HCT116 (cell line): Measurements from ENCODE around the gene ZMYND10. TPM values are rescaled to one million over a fixed set of nuclear protein-coding genes. Genes with fewer than 3 reads are reported as not detected.

ENCODE experiments used
- ATAC-seq: fragments of 200-7000 bp; cut with Tn5 transposase; 2 replicates; pipeline ENCODE4 v1.9.1; 2020; ENCODE audit warnings: mild to moderate bottlenecking, moderate library complexity
- BruUV-seq: library from RNA; stranded (reverse); fragments of 400-500 nt; replicated peaks from 2 replicates; lab custom pipeline; 2021; lab: Mats Ljungman, UMichigan
- CTCF ChIA-PET: fragments of 300-600 bp; sonication (Branson Sonifier 250); formaldehyde crosslinking; loops from one replicate; lab custom pipeline; 2021; ENCODE audit warnings: antibody characterized with exemption; lab: Charles Lee
- POLR2A ChIA-PET: fragments of 300-600, 350-600 bp; sonication (Branson Sonifier 250); formaldehyde crosslinking; loops from one replicate; lab custom pipeline; 2021; ENCODE audit warnings: antibody characterized with exemption; lab: Charles Lee
- RAD21 ChIA-PET, 2 experiments: fragments of 300-600 bp; sonication (Branson Sonifier 250); formaldehyde crosslinking; loops; one replicate each; lab custom pipeline; 2023; ENCODE audit warnings: low total read pairs in 2 of 2; ENCODE audit not compliant: uncharacterized antibody in 2 of 2, unreplicated experiment in 2 of 2, low non-redundant PET in 1 of 2; lab: Charles Lee
- DNase-seq: peaks from one replicate; pipeline ENCODE4 v3.0.0-alpha.2; 2010; ENCODE audit warnings: low read depth, low spot score
- H2AFZ ChIP-seq: fragments of 200-600 bp; shearing (Covaris generic), sonication (generic); 2 replicates; pipeline ENCODE4 v1.6.1; 2017; ENCODE audit warnings: low read depth, mixed run types, mixed read lengths, antibody characterized with exemption, low read length; ENCODE audit not compliant: poor library complexity, severe bottlenecking
- H3K27ac ChIP-seq: 2 replicates; pipeline ENCODE4 v1.5.1; 2012; ENCODE audit warnings: low read depth, low read length
- H3K27me3 ChIP-seq: fragments of 200-600 bp; sonication (generic); 2 replicates; pipeline ENCODE4 v1.6.1; 2016; ENCODE audit warnings: mixed run types, low read length, mixed read lengths; ENCODE audit not compliant: insufficient read depth
- H3K36me3 ChIP-seq, 2 experiments: fragments of 200-500 bp in 1 of 2; fragments of 200-600 bp in 1 of 2; sonication (Bioruptor generic) in 1 of 2; sonication (generic) in 1 of 2; 2 replicates each; pipeline versions ENCODE4 v1.5.1 to v1.6.1; 2014 to 2016; ENCODE audit warnings: low read length in 2 of 2, inconsistent platforms in 1 of 2, mixed read lengths in 1 of 2, mixed run types in 1 of 2; ENCODE audit not compliant: insufficient read depth in 2 of 2, control insufficient read depth in 1 of 2
- H3K4me1 ChIP-seq, 2 experiments: fragments of 200-600 bp in 1 of 2; sonication (generic) in 1 of 2; 2 replicates each; pipeline versions ENCODE4 v1.5.1 to v1.6.1; 2012 to 2017; ENCODE audit warnings: low read length in 2 of 2, inconsistent platforms in 1 of 2, mild to moderate bottlenecking in 1 of 2, mixed read lengths in 1 of 2, mixed run types in 1 of 2, moderate library complexity in 1 of 2; ENCODE audit not compliant: insufficient read depth in 2 of 2, control insufficient read depth in 1 of 2
- H3K4me2 ChIP-seq: fragments of 200-600 bp; sonication (generic); 2 replicates; pipeline ENCODE4 v1.6.1; 2017; ENCODE audit warnings: mixed run types, low read length, mixed read lengths
- H3K4me3 ChIP-seq, 2 experiments: fragments of 200-600 bp in 1 of 2; sonication (generic) in 1 of 2; replicated peaks in 1 of 2; 2 replicates each; pipeline ENCODE4 v1.5.1; 2011 to 2016; ENCODE audit warnings: low read length in 2 of 2, control low read depth in 1 of 2, low read depth in 1 of 2, mild to moderate bottlenecking in 1 of 2, mixed read lengths in 1 of 2, mixed run types in 1 of 2
- H3K79me2 ChIP-seq: fragments of 200-600 bp; sonication (generic); 2 replicates; pipeline ENCODE4 v1.6.1; 2017; ENCODE audit warnings: mild to moderate bottlenecking, mixed run types, low read length, moderate library complexity, mixed read lengths; ENCODE audit not compliant: insufficient read depth
- H3K9ac ChIP-seq: fragments of 200-600 bp; sonication (generic); 2 replicates; pipeline ENCODE4 v1.6.1; 2016; ENCODE audit warnings: low read length, mixed read lengths
- H3K9me2 ChIP-seq: fragments of 200-600 bp; sonication (generic), shearing (Covaris generic); 2 replicates; pipeline ENCODE4 v1.6.1; 2017; ENCODE audit warnings: mixed run types, mild to moderate bottlenecking, moderate library complexity; ENCODE audit not compliant: insufficient read depth
- H3K9me3 ChIP-seq, 2 experiments: fragments of 200-500 bp in 1 of 2; fragments of 200-600 bp in 1 of 2; sonication (Bioruptor generic) in 1 of 2; sonication (generic) in 1 of 2; 2 replicates each; pipeline ENCODE4 v1.6.1; 2014 to 2017; ENCODE audit warnings: low read length in 2 of 2, mixed read lengths in 2 of 2, inconsistent platforms in 1 of 2, low read depth in 1 of 2, mild to moderate bottlenecking in 1 of 2, mixed run types in 1 of 2, moderate library complexity in 1 of 2; ENCODE audit not compliant: control insufficient read depth in 1 of 2, insufficient read depth in 1 of 2
- H4K20me1 ChIP-seq: fragments of 200-600 bp; sonication (generic), shearing (Covaris generic); 2 replicates; pipeline ENCODE4 v1.6.1; 2017; ENCODE audit warnings: mixed run types, mild to moderate bottlenecking, moderate library complexity; ENCODE audit not compliant: insufficient read depth
- EGR1 ChIP-seq: IDR thresholded peaks from 2 replicates; pipeline ENCODE4 v1.6.1; 2012; ENCODE audit warnings: low read depth
- EZH2 ChIP-seq: fragments of 200-600 bp; sonication (generic); IDR thresholded peaks from 2 replicates; pipeline ENCODE4 v1.6.1; 2017; ENCODE audit warnings: antibody characterized with exemption, mixed run types
- EZH2phosphoT487 ChIP-seq: fragments of 200-600 bp; IDR thresholded peaks from 2 replicates; pipeline ENCODE4 v1.6.1; 2018; ENCODE audit warnings: antibody characterized with exemption, borderline replicate concordance
- POLR2AphosphoS5 ChIP-seq: IDR thresholded peaks from 2 replicates; pipeline ENCODE4 v1.6.1; 2011; ENCODE audit warnings: mild to moderate bottlenecking, low read depth, low read length, moderate library complexity
- RAD21 ChIP-seq: IDR thresholded peaks from 2 replicates; pipeline ENCODE4 v1.6.1; 2012; ENCODE audit warnings: low read depth, mild to moderate bottlenecking
- REST ChIP-seq: IDR thresholded peaks from 2 replicates; pipeline ENCODE4 v1.6.1; 2012; ENCODE audit warnings: low read depth
- SIN3A ChIP-seq: IDR thresholded peaks from 2 replicates; pipeline ENCODE4 v1.6.1; 2012; ENCODE audit warnings: low read depth
- SRF ChIP-seq: IDR thresholded peaks from 2 replicates; pipeline ENCODE4 v1.6.1; 2012; ENCODE audit warnings: low read depth
- TCF7L2 ChIP-seq: IDR thresholded peaks from 2 replicates; pipeline ENCODE4 v1.7.0; 2011; ENCODE audit warnings: borderline replicate concordance, inconsistent platforms; ENCODE audit not compliant: insufficient read depth, insufficient read length; ENCODE audit errors: extremely low read depth
- intact Hi-C: fragments of 100-400 bp; cut with micrococcal nuclease; formaldehyde crosslinking; loops from 2 replicates; pipeline ENCODE4 v1.10.0; 2022
- total RNA-seq: library from RNA; stranded (reverse); gene quantifications from one replicate; pipeline ENCODE4 v1.2.1, GENCODE V29; 2021; ENCODE audit not compliant: unreplicated experiment
- TF ChIP-seq, protein P1 (sequence below), 3 experiments: fragments of 200-600 bp in 1 of 3; sonication (generic) in 1 of 3; IDR thresholded peaks in 2 of 3; conservative IDR thresholded peaks in 1 of 3; 2 replicates each; pipeline ENCODE4 v1.5.1; 2012 to 2017; ENCODE audit warnings: low read depth in 2 of 3, low read length in 2 of 3, antibody characterized with exemption in 1 of 3, borderline replicate concordance in 1 of 3, control low read depth in 1 of 3, mild to moderate bottlenecking in 1 of 3, mixed read lengths in 1 of 3, mixed run types in 1 of 3, moderate library complexity in 1 of 3; ENCODE audit not compliant: insufficient read depth in 1 of 3

Gene ZMYND10
- total RNA-seq, 1 experiment from 2014 or later = 3.3 TPM

DNA sequence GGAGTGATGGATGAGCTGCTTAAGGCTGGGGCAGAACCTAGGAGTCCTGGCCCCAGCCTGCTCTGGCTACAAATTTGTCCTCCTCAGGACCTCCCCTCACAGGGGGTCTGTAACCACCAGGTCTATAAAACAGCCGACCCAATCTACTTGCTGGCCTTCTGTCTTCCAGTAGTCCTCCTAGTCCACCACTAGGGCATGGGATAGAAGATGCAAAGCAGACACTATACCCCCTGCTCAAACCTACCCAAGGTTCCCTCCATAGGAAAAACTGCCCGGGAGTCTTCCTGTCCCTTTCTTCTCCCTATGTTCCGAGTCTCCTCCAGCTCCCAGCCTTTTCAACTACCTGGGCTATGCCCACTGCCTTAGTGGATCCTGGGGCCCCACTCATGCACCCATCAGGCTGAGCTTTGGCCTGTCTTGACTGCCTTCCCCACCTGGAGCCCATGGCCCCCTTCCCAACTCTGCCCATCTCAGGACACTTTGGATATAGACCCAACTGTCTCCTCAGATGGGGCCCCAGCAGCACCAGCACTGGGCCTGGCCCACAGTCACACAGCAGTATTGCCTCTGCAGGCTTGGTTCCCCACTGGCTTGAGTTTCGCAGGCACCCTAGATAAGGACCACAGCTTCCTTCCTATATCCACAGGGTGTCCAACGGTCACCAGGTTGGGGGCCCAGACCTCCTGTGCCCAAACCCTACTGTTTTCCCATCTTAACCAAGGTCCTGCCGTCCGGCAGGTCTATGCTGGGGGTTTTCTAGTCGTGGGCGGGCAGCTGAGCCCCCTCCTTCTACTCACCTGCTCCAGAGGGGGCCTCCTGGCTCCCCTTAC is 47.4 kb downstream of the ZMYND10 start:
- TF ChIP-seq, protein P1, sequence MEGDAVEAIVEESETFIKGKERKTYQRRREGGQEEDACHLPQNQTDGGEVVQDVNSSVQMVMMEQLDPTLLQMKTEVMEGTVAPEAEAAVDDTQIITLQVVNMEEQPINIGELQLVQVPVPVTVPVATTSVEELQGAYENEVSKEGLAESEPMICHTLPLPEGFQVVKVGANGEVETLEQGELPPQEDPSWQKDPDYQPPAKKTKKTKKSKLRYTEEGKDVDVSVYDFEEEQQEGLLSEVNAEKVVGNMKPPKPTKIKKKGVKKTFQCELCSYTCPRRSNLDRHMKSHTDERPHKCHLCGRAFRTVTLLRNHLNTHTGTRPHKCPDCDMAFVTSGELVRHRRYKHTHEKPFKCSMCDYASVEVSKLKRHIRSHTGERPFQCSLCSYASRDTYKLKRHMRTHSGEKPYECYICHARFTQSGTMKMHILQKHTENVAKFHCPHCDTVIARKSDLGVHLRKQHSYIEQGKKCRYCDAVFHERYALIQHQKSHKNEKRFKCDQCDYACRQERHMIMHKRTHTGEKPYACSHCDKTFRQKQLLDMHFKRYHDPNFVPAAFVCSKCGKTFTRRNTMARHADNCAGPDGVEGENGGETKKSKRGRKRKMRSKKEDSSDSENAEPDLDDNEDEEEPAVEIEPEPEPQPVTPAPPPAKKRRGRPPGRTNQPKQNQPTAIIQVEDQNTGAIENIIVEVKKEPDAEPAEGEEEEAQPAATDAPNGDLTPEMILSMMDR (IDR thresholded peaks at IDR 0.05 in 2 of 3, conservative IDR thresholded peaks at IDR 0.05 in 1 of 3; ENCODE audit: borderline replicate concordance in 1 of 3, insufficient read depth in 1 of 3, low read depth in 2 of 3, low read length in 2 of 3) = peak in 2 of 3 experiments; percentile 25 to 45; a peak in 3 of 6 replicates
- TF ChIP-seq POLR2AphosphoS5 = no peak
- no peak for TF ChIP-seq EGR1
- ChIA-PET POLR2A (interaction anchor here (1.4 to 2.0 kb wide), 2 partner anchors 30 to 63 kb away, joined by 6 to 12 read pairs; partner anchors contain the start of genes GNAI2 and TUSC2), RAD21 (no interaction called here), CTCF (interaction anchor here (0.5 to 1.2 kb wide), 3 partner anchors 23 to 87 kb away, joined by 3 to 4 read pairs (median 4); no protein-coding TSS in a partner anchor)
- no peaks in the 10 kb centered on the region for H3K9me3 ChIP-seq
- H3K36me3 ChIP-seq = no peaks in the 10 kb centered on the region
- H2AFZ ChIP-seq = no peak overlapping the region
- no peak for ATAC-seq
- intact Hi-C loops = no loop called here
- H3K9me2 ChIP-seq = no peaks in the 10 kb centered on the region
- peak overlapping the region; percentile 67 for H3K27ac ChIP-seq
- no peaks in the 10 kb centered on the region for H3K27me3 ChIP-seq
- H3K9ac ChIP-seq = peak overlapping the region; percentile 91
- DNase-seq = no peak
- H3K79me2 ChIP-seq = peaks cover 3% of the 10 kb centered on the region; the same call in 1 of the 2 replicates
- BruUV-seq = no TSS peak
- peak overlapping the region; percentile 55 to 92 for H3K4me3 ChIP-seq
- peak overlapping the region; percentile 97 for H3K4me2 ChIP-seq
- peaks cover 13 to 41% of the 10 kb centered on the region in 2 experiments for H3K4me1 ChIP-seq
- no peaks in the 10 kb centered on the region for H4K20me1 ChIP-seq

GRCh38 chr3:50297384-50297775 is 48.2 kb downstream of the ZMYND10 start:
- no peak for ATAC-seq
- H3K36me3 ChIP-seq = no peaks in the 10 kb centered on the region
- CTCF ChIA-PET = no interaction called here
- H4K20me1 ChIP-seq = no peaks in the 10 kb centered on the region
- BruUV-seq = no TSS peak
- DNase-seq = no peak
- H3K27me3 ChIP-seq = no peaks in the 10 kb centered on the region
- H3K9ac ChIP-seq = no peak overlapping the region
- no peak overlapping the region for H2AFZ ChIP-seq
- peaks cover 14 to 40% of the 10 kb centered on the region in 2 experiments for H3K4me1 ChIP-seq
- POLR2A ChIA-PET = interaction anchor here (1.2 kb wide), 1 partner anchor 62 kb away, joined by 3 read pairs; the partner anchor contains the start of gene GNAI2
- no peak overlapping the region for H3K4me3 ChIP-seq
- peak overlapping the region; percentile 97; the same call in 1 of the 2 replicates for H3K4me2 ChIP-seq
- H3K79me2 ChIP-seq = peaks cover 3% of the 10 kb centered on the region; the same call in 1 of the 2 replicates
- no peaks in the 10 kb centered on the region for H3K9me3 ChIP-seq
- intact Hi-C loops = no loop called here
- RAD21 ChIA-PET = no interaction called here
- no peaks in the 10 kb centered on the region for H3K9me2 ChIP-seq
- no peak overlapping the region; the same call in 1 of the 2 replicates for H3K27ac ChIP-seq
- TF ChIP-seq POLR2AphosphoS5 = no peak
- no peak for TF ChIP-seq EGR1
- TF ChIP-seq SRF = no peak
- no peak for TF ChIP-seq RAD21
- no peak for TF ChIP-seq TCF7L2
- TF ChIP-seq SIN3A = no peak
- no peak for TF ChIP-seq EZH2phosphoT487
- no peak for TF ChIP-seq EZH2
- no peak for TF ChIP-seq REST
